H1 (cell line): ENCODE data around the gene CPXCR1.

Source experiments
- ASH2L ChIP-seq: fragments of 200-600, 300-600 bp; sonication (generic); IDR thresholded peaks from one replicate; pipeline ENCODE4 v1.7.1; 2017; ENCODE audit warnings: low read length
- CBX5 ChIP-seq: fragments of 300-800, 300-1000 bp; sonication (generic); IDR thresholded peaks from 2 replicates; pipeline ENCODE4 v1.7.1; 2016; ENCODE audit warnings: antibody characterized with exemption, low read length, low read depth
- EZH2 ChIP-seq: fragments of 200-600 bp; sonication (generic); IDR thresholded peaks from 2 replicates; pipeline ENCODE4 v1.7.1; 2012; ENCODE audit warnings: low read depth, mild to moderate bottlenecking, moderate library complexity, low read length, inconsistent platforms; ENCODE audit not compliant: severe bottlenecking
- FOSL1 ChIP-seq: IDR thresholded peaks from 2 replicates; pipeline ENCODE4 v1.6.1; 2011; ENCODE audit warnings: mild to moderate bottlenecking, low read depth, low read length, moderate library complexity; ENCODE audit not compliant: insufficient read depth
- GTF2F1 ChIP-seq: IDR thresholded peaks from 2 replicates; pipeline ENCODE4 v1.6.1; 2012; ENCODE audit warnings: low read depth, low read length, improper control_type of control experiment, borderline replicate concordance
- MAFK ChIP-seq: IDR thresholded peaks from 2 replicates; pipeline ENCODE4 v1.6.1; 2012; ENCODE audit warnings: low read depth, mild to moderate bottlenecking, improper control_type of control experiment, low read length
- POLR2AphosphoS5 ChIP-seq: IDR thresholded peaks from 2 replicates; pipeline ENCODE4 v1.6.1; 2011; ENCODE audit warnings: low read depth, low read length
- SIN3A ChIP-seq, 2 experiments: IDR thresholded peaks in 1 of 2; conservative IDR thresholded peaks in 1 of 2; 2 replicates each; pipeline ENCODE4 v1.6.1; 2011 to 2012; ENCODE audit warnings: low read length in 2 of 2, improper control_type of control experiment in 1 of 2, low read depth in 1 of 2, mild to moderate bottlenecking in 1 of 2
- SIRT6 ChIP-seq: IDR thresholded peaks from one replicate; pipeline ENCODE4 v1.7.1; 2012; ENCODE audit warnings: low read length, inconsistent platforms
- YY1 ChIP-seq: IDR thresholded peaks from 2 replicates; pipeline ENCODE4 v1.6.1; 2011; ENCODE audit warnings: low read depth, mild to moderate bottlenecking, low read length
- TF ChIP-seq, protein P1 (sequence below), 3 experiments: IDR thresholded peaks; 1 replicate in 2 of 3; 2 replicates in 1 of 3; pipeline versions ENCODE4 v1.5.1 to v1.6.1; 2011; ENCODE audit warnings: low read length in 3 of 3, mild to moderate bottlenecking in 3 of 3, inconsistent platforms in 2 of 3, low read depth in 1 of 3, moderate library complexity in 1 of 3; ENCODE audit not compliant: insufficient read depth in 1 of 3; ENCODE audit errors: control extremely low read depth in 1 of 3

DNA sequence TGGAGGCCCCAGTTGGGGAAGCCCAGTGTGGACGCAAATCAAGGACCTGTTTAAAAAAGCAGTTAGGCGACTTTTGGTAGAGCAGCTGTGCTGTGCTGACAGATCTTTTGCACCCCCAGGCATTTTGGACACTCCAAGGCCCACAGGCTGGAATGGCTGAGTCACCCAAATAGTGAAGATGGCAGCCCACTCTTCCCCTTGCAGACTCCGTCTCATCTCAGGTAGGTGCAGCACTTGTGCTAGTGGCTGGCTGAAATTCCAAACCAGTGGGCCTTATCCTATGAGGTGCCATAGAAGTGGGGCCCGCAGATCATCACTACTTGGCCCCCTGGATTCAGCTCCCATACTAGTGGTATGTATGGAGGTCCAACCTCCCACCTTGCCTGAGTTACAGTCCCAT, 42.8 kb downstream of the CPXCR1 start:
- no peak for TF ChIP-seq EZH2
- TF ChIP-seq, protein P1, sequence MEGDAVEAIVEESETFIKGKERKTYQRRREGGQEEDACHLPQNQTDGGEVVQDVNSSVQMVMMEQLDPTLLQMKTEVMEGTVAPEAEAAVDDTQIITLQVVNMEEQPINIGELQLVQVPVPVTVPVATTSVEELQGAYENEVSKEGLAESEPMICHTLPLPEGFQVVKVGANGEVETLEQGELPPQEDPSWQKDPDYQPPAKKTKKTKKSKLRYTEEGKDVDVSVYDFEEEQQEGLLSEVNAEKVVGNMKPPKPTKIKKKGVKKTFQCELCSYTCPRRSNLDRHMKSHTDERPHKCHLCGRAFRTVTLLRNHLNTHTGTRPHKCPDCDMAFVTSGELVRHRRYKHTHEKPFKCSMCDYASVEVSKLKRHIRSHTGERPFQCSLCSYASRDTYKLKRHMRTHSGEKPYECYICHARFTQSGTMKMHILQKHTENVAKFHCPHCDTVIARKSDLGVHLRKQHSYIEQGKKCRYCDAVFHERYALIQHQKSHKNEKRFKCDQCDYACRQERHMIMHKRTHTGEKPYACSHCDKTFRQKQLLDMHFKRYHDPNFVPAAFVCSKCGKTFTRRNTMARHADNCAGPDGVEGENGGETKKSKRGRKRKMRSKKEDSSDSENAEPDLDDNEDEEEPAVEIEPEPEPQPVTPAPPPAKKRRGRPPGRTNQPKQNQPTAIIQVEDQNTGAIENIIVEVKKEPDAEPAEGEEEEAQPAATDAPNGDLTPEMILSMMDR (IDR thresholded peaks at IDR 0.05; ENCODE audit: control extremely low read depth in 1 of 3, insufficient read depth in 1 of 3, low read depth in 1 of 3, low read length in 3 of 3): no peak
- TF ChIP-seq YY1: no peak
- no peak for TF ChIP-seq SIN3A (conservative IDR thresholded peaks at IDR 0.05 in 1 of 2, IDR thresholded peaks at IDR 0.05 in 1 of 2; ENCODE audit: low read depth in 1 of 2, low read length in 2 of 2)
- no peak for TF ChIP-seq POLR2AphosphoS5
- TF ChIP-seq FOSL1: no peak
- TF ChIP-seq MAFK: no peak
- TF ChIP-seq ASH2L: no peak
- TF ChIP-seq GTF2F1: no peak
- TF ChIP-seq SIRT6: no peak
- TF ChIP-seq CBX5: no peak
